GM23338 (cell line): ENCODE results near the gene NFXL1. TPM values are rescaled to one million over a fixed set of nuclear protein-coding genes. Genes with fewer than 3 reads are reported as not detected.

Experiments used
- ATAC-seq: fragments of 200-7000 bp; cut with Tn5 transposase; 3 replicates; pipeline ENCODE4 v1.9.1; 2020
- DNase-seq: peaks from one replicate; pipeline ENCODE4 v3.0.0-alpha.2; 2015; ENCODE audit warnings: low spot score
- H2AFZ ChIP-seq: fragments of 200-600 bp; sonication (generic); 2 replicates; pipeline ENCODE4 v1.8.0; 2016; ENCODE audit warnings: antibody characterized with exemption, mild to moderate bottlenecking, moderate library complexity
- H3F3A ChIP-seq: fragments of 200-600 bp; sonication (generic); replicated peaks from 2 replicates; pipeline ENCODE4 v1.8.0; 2017; ENCODE audit warnings: antibody characterized with exemption, mixed run types, low read depth
- H3K27ac ChIP-seq: fragments of 200-600 bp; sonication (generic); 2 replicates; pipeline ENCODE4 v1.6.1; 2016; ENCODE audit warnings: low read depth
- H3K27me3 ChIP-seq: fragments of 200-600 bp; sonication (generic); 2 replicates; pipeline ENCODE4 v1.8.0; 2016; ENCODE audit warnings: mild to moderate bottlenecking, mixed run types, moderate library complexity; ENCODE audit not compliant: insufficient read depth
- H3K36me3 ChIP-seq: fragments of 200-600 bp; sonication (generic); 2 replicates; pipeline ENCODE4 v1.8.0; 2016; ENCODE audit warnings: mild to moderate bottlenecking; ENCODE audit not compliant: insufficient read depth
- H3K4me1 ChIP-seq: fragments of 200-600 bp; sonication (generic); 2 replicates; pipeline ENCODE4 v1.8.0; 2016; ENCODE audit warnings: mild to moderate bottlenecking, moderate library complexity; ENCODE audit not compliant: insufficient read depth
- H3K4me2 ChIP-seq: fragments of 200-600 bp; sonication (generic); 2 replicates; pipeline ENCODE4 v1.7.1; 2017; ENCODE audit warnings: mixed run types
- H3K4me3 ChIP-seq: fragments of 200-600 bp; sonication (generic); 2 replicates; pipeline ENCODE4 v1.6.1; 2016; ENCODE audit warnings: mixed run types
- H3K79me2 ChIP-seq: fragments of 200-600 bp; sonication (generic); replicated peaks from 2 replicates; pipeline ENCODE4 v1.8.0; 2017; ENCODE audit warnings: mild to moderate bottlenecking; ENCODE audit not compliant: insufficient read depth
- H3K9me2 ChIP-seq: fragments of 200-600 bp; sonication (generic); 2 replicates; pipeline ENCODE4 v1.8.0; 2017; ENCODE audit not compliant: insufficient read depth
- H4K20me1 ChIP-seq: fragments of 200-600 bp; sonication (generic); replicated peaks from 2 replicates; pipeline ENCODE4 v1.8.0; 2017; ENCODE audit warnings: mild to moderate bottlenecking; ENCODE audit not compliant: insufficient read depth
- H3K27ac Mint-ChIP-seq: 2 replicates; pipeline ENCODE4 v1.8.0; 2020; ENCODE audit warnings: inconsistent platforms, mild to moderate bottlenecking, moderate library complexity, mixed read lengths
- H3K27me3 Mint-ChIP-seq: 3 replicates; pipeline ENCODE4 v1.8.0; 2022; ENCODE audit warnings: low read depth, mild to moderate bottlenecking, moderate library complexity, mixed read lengths, inconsistent platforms; ENCODE audit not compliant: insufficient read depth, poor library complexity
- H3K36me3 Mint-ChIP-seq: 3 replicates; pipeline ENCODE4 v1.8.0; 2021; ENCODE audit warnings: low read depth, mild to moderate bottlenecking, inconsistent platforms, moderate library complexity, mixed read lengths
- H3K4me1 Mint-ChIP-seq: 3 replicates; pipeline ENCODE4 v1.8.0; 2020; ENCODE audit warnings: mild to moderate bottlenecking, inconsistent platforms, mixed read lengths
- H3K4me3 Mint-ChIP-seq: 3 replicates; pipeline ENCODE4 v1.8.0; 2021; ENCODE audit warnings: moderate library complexity, mild to moderate bottlenecking, inconsistent platforms, mixed read lengths
- H3K9me3 Mint-ChIP-seq: 3 replicates; pipeline ENCODE4 v1.8.0; 2020; ENCODE audit warnings: moderate library complexity, mild to moderate bottlenecking, inconsistent platforms, mixed read lengths
- CREB1 ChIP-seq: fragments of 250-450 bp; sonication (Bioruptor Pico); IDR thresholded peaks from 2 replicates; pipeline ENCODE4 v1.5.0; 2020; ENCODE audit warnings: low read depth, mild to moderate bottlenecking, moderate library complexity
- EZH2phosphoT487 ChIP-seq: fragments of 200-600 bp; sonication (generic); IDR thresholded peaks from one replicate; pipeline ENCODE4 v1.8.1; 2018; ENCODE audit warnings: antibody characterized with exemption; ENCODE audit not compliant: unreplicated experiment
- NANOG ChIP-seq: IDR thresholded peaks from 2 replicates; pipeline ENCODE4 v1.6.1; 2016; ENCODE audit warnings: antibody characterized with exemption, borderline replicate concordance
- POLR2AphosphoS5 ChIP-seq: IDR thresholded peaks from 2 replicates; pipeline ENCODE4 v1.6.1; 2016; ENCODE audit warnings: antibody characterized with exemption, low read depth
- REST ChIP-seq: IDR thresholded peaks from one replicate; pipeline ENCODE4 v1.6.1; 2018; ENCODE audit warnings: antibody characterized with exemption; ENCODE audit not compliant: unreplicated experiment
- STAT1 ChIP-seq: IDR thresholded peaks from one replicate; pipeline ENCODE4 v1.6.1; 2016; ENCODE audit warnings: antibody characterized with exemption; ENCODE audit not compliant: unreplicated experiment
- ZNF114 ChIP-seq: fragments of 250-450 bp; sonication (Bioruptor Pico); IDR thresholded peaks from 2 replicates; pipeline ENCODE4 v1.5.0; 2020; ENCODE audit warnings: mild to moderate bottlenecking, moderate library complexity
- ZNF331 ChIP-seq: fragments of 250-450 bp; sonication (Bioruptor Pico); IDR thresholded peaks from 2 replicates; pipeline ENCODE4 v1.5.0; 2020; ENCODE audit warnings: low read depth, mild to moderate bottlenecking, moderate library complexity
- ZNF462 ChIP-seq: fragments of 250-450 bp; sonication (Bioruptor Pico); IDR thresholded peaks from 2 replicates; pipeline ENCODE4 v1.5.0; 2020; ENCODE audit warnings: mild to moderate bottlenecking, moderate library complexity
- polyA plus RNA-seq: library from polyadenylated mRNA; unstranded; fragments of >200 nt; fragmentation: Nextera tagmentation; extraction: Ambion mirVana; gene quantifications from 2 replicates; pipeline ENCODE4 v1.2.1, GENCODE V29; 2016
- total RNA-seq: library from RNA; depleted of rRNA; stranded (reverse); fragments of >200 nt; shearing (Covaris generic); gene quantifications from 2 replicates; pipeline ENCODE4 v1.2.3, GENCODE V29; 2014

Gene NFXL1
- total and polyA plus RNA-seq, 2 experiments from 2014 or later, result 19.4 to 31.7 TPM

GRCh38 chr4:47848041-47848440 is 66.3 kb downstream of the NFXL1 start (continued):
- TF ChIP-seq ZNF462, result no peak
- no peak for TF ChIP-seq POLR2AphosphoS5
- no peak for TF ChIP-seq NANOG

- Mint-ChIP-seq H3K27me3 (peaks cover 5% of the 10 kb centered on the region), H3K4me3 (no peak overlapping the region), H3K9me3 (no peaks in the 10 kb centered on the region; the same call in 2 of the 3 replicates), H3K27ac (no peak overlapping the region), H3K36me3 (peaks cover 30% of the 10 kb centered on the region), H3K4me1 (peaks cover 9% of the 10 kb centered on the region; the same call in 2 of the 3 replicates)
- Histone ChIP-seq H3K9me2 (no peaks in the 10 kb centered on the region), H3K27me3 (peaks cover 11% of the 10 kb centered on the region; the same call in 1 of the 2 replicates), H3K4me3 (no peak overlapping the region), H4K20me1 (peaks cover 10% of the 10 kb centered on the region), H3K4me1 (peaks cover 8% of the 10 kb centered on the region), H3K4me2 (no peak overlapping the region), H3K36me3 (peaks cover 12% of the 10 kb centered on the region; the same call in 1 of the 2 replicates), H3K79me2 (no peaks in the 10 kb centered on the region), H3K27ac (no peak overlapping the region), H3F3A (no peaks in the 10 kb centered on the region), H2AFZ (no peak overlapping the region)
- no peak for DNase-seq
- no peak for ATAC-seq
- TF ChIP-seq REST (no peak), ZNF114 (CRISPR knock-in tag) (no peak), STAT1 (no peak), ZNF331 (CRISPR knock-in tag) (no peak), NANOG (no peak), EZH2phosphoT487 (no peak), CREB1 (CRISPR knock-in tag) (no peak)
Measured at GRCh38 chr4:47842985-47843384, 71.4 kb downstream of the NFXL1 start.
